ENCODE data around the gene TOLLIP.
A peak's percentile ranks its signal among the peaks of the same experiment; 100 is the strongest.
"Not testable (repeated sequence)": the region's sequence is repeated elsewhere in the genome, so short reads cannot be mapped to it uniquely, and the experiment has no call there.

Gene TOLLIP

DNA sequence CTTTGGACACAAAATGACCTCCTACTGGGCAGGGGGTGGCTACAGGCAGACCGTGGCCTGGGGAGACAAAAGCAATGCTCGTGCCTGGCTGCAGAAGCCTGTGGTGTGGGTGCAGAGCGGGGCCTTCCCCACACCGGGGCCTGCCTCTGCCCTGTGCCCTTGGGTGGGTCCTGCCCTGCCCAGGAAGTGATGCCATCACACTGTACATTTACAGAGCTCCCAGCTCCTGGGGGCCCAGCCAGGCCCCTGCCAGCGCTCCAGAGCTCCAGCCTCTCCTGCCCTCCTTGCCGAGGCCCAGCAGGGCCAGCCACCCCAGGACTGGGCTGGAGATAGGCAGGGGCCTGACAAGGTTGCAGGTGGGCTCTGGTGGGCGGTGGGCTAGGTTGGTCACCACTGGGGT is 46.4 kb downstream of the TOLLIP start:
- no peak for DNase-seq (ENCODE audit: low read depth)

DNA sequence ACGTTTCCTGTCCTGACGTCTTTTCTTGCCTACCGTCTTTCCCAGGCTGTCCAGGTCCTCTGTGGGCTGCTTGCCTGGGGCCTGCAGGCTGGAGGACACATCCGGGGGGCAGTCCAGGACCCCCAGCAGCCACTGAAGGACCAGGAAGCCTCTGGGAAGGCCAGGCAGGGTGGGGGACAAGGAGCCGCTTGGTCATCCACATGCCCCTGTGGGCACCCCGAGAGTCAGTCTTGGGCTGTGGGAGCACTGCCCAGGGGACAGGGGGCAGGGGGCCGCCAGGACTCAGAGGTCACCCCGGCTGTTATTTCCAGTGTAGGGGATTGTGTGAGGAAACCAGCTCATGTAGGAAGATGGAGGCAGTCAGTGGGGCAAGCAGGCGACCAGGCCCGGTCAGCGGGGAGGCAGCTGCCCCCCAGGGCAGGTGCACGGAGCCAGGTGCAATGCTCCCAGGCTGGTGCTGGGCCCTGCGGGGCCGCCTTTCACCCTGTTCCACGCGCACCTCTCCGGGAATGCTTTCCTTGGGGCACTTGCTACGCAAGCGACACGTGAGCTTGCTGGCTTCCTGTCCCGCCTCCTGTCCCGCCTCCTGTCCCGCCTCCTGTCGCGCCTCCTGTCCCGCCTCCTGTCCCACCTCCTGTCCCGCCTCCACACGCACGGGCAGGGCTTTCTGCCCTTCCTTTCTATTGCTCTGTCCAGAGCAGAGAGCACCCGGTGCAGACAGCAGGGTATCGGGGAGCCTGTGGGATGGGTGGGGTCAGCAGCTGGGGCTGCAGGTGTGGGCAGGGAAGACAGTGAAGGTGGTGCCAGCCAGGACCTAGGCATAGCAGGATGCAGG is 47.0 kb downstream of the TOLLIP start:
- DNase-seq (ENCODE audit: low read depth): peak; percentile 75

DNA sequence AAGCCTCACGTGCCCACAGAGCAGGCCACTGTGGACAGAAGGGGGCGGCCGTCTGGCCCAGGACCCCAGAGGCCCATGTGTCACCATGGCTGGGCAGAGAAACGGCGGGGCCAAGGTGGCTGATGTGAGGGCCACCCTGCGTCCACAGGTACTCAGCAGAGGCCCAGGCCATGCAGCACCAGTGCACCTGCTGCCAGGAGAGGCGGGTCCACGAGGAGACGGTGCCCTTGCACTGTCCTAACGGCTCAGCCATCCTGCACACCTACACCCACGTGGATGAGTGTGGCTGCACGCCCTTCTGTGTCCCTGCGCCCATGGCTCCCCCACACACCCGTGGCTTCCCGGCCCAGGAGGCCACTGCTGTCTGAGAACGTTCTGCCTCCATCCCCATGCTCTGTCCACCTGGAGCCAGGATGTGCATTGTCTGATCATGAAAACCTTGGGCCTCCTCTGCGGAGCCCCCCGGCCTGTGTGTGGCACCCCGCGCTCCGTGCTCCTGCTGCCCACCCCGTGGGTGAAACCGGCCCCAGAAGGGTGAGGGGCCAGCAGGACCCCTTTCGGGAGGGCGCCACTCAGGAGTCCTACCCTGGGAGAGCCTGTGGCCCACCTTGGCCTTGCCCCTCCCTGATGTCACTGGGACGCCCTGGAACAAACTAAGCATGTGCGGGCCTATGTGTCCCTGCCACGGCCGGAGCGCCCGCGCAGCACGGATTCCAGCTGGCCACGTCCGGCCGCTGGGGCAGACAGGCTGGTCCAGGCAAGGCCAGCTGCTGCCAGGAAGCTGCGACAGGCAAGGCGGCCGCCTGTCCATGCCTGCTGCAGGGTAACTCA is 48.0 kb downstream of the TOLLIP start:
- no peak for DNase-seq (ENCODE audit: low read depth)

- no peak for DNase-seq (ENCODE audit: low read depth)
These were observed 48.8 kb downstream of the TOLLIP start for GRCh38 chr11:1260620-1261019.

- no peak for DNase-seq (ENCODE audit: low read depth)
These were observed 49.4 kb downstream of the TOLLIP start for GRCh38 chr11:1260023-1260501.

- DNase-seq (ENCODE audit: low read depth): no peak
These were observed 49.9 kb downstream of the TOLLIP start for GRCh38 chr11:1259561-1259960.

GRCh38 chr11:1259076-1259461 is 50.4 kb downstream of the TOLLIP start:
- DNase-seq (ENCODE audit: low read depth): no peak

DNA sequence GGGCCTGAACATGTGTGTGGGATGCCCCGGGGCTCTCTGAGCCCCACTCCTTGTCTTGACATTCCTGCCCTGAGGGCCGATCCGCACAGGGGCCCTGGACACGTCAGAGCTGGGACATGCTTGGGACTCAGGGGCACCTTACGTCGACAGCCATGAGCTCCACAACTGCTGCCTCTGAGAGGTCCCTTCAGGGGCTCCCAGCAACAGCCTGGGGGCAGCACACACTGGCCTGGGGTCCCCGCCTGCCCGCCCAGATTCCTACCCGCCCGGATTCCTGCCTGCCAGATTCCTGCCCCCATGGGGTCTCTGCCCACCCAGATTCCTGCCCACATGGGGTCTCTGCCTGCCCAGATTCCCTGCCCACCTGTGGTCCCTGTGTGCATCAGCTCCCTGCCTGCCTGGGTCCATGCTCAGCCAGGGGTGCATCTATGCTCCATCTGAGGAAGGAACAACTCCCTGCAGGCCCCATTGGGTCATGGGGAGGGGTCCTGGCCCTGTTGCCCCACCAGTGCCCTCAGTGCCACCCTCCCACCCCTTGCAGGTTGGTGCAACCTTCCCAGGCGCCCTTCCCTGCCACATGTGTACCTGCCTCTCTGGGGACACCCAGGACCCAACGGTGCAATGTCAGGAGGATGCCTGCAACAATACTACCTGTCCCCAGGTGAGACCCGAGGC is 50.9 kb downstream of the TOLLIP start:
- DNase-seq (ENCODE audit: low read depth): no peak

DNA sequence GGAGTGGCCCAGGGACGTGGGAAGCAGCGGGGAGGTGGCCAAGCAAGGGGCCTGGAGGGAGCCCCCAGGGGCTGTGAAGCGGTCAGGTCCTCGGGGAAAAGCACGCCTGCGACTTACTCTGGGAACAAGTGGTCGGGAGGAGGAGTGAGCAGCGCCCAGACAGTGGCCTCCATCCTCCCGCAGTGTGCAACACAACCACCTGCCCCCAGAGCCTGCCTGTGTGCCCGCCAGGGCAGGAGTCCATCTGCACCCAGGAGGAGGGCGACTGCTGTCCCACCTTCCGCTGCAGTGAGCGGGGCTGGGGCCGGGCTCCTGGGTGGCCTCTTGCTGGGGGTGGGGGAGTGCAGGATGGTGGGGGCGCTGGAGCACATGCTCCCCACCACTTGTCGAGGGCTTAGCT is 51.5 kb downstream of the TOLLIP start:
- DNase-seq (ENCODE audit: low read depth): no peak

GRCh38 chr11:1257366-1257765 is 52.1 kb downstream of the TOLLIP start:
- no peak for DNase-seq (ENCODE audit: low read depth)

- DNase-seq (ENCODE audit: low read depth): no peak
These were observed 53.0 kb downstream of the TOLLIP start for GRCh38 chr11:1256257-1257045.

- DNase-seq (ENCODE audit: low read depth): no peak
These were observed 54.3 kb downstream of the TOLLIP start for GRCh38 chr11:1255151-1255550.

DNA sequence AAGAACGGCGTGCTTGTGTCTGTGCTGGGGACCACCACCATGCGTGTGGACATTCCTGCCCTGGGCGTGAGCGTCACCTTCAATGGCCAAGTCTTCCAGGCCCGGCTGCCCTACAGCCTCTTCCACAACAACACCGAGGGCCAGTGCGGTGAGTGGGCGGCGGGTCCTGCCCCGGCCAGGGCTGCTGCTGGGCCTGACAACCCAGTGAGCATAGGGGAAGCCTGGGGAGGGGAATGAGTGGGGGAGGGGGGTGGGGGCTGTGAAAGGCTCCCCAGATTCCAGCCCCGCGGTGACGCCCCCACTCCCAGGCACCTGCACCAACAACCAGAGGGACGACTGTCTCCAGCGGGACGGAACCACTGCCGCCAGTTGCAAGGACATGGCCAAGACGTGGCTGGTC is 54.7 kb downstream of the TOLLIP start:
- no peak for DNase-seq (ENCODE audit: low read depth)

- DNase-seq (ENCODE audit: low read depth): no peak
These were observed 55.3 kb downstream of the TOLLIP start for GRCh38 chr11:1254086-1254648.

GRCh38 chr11:1253103-1253485 is 56.3 kb downstream of the TOLLIP start:
- DNase-seq (ENCODE audit: low read depth): no peak

GRCh38 chr11:1252371-1253102 is 56.9 kb downstream of the TOLLIP start:
- no peak for DNase-seq (ENCODE audit: low read depth)

GRCh38 chr11:1251236-1251770 is 58.1 kb downstream of the TOLLIP start:
- no peak for DNase-seq (ENCODE audit: low read depth)

DNA sequence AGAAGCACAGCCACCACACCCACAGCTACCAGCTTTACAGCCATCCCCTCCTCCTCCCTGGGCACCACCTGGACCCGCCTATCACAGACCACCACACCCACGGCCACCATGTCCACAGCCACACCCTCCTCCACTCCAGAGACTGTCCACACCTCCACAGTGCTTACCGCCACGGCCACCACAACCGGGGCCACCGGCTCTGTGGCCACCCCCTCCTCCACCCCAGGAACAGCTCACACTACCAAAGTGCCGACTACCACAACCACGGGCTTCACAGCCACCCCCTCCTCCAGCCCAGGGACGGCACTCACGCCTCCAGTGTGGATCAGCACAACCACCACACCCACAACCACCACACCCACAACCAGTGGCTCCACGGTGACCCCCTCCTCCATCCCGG is 59.0 kb downstream of the TOLLIP start:
- not testable (repeated sequence) for DNase-seq (ENCODE audit: low read depth)

DNA sequence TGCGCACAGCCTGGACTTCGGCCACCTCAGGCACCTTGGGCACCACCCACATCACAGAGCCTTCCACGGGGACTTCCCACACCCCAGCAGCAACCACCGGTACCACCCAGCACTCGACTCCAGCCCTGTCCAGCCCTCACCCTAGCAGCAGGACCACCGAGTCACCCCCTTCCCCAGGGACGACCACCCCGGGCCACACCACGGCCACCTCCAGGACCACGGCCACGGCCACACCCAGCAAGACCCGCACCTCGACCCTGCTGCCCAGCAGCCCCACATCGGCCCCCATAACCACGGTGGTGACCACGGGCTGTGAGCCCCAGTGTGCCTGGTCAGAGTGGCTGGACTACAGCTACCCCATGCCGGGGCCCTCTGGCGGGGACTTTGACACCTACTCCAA is 60.5 kb downstream of the TOLLIP start:
- not testable (repeated sequence) for DNase-seq (ENCODE audit: low read depth)

- not testable (repeated sequence) for DNase-seq (ENCODE audit: low read depth)
These were observed 62.4 kb downstream of the TOLLIP start for GRCh38 chr11:1247026-1247425.
